GM21515 (cell line): ENCODE results near the gene ZNF593OS.

ENCODE experiments used
- ATAC-seq: cut with Tn5 transposase; IDR thresholded peaks from one replicate; pipeline ENCODE4 v1.9.1; 2021; ENCODE audit not compliant: unreplicated experiment

ZNF593OS gene

GRCh38 chr1:26171084-26172072 lies at the start of gene ZNF593OS:
Gene ZNF593OS (minus strand): TSS chr1:26171832. CDS start chr1:26171661, 171 bp downstream.
- ATAC-seq, result no peak

DNA sequence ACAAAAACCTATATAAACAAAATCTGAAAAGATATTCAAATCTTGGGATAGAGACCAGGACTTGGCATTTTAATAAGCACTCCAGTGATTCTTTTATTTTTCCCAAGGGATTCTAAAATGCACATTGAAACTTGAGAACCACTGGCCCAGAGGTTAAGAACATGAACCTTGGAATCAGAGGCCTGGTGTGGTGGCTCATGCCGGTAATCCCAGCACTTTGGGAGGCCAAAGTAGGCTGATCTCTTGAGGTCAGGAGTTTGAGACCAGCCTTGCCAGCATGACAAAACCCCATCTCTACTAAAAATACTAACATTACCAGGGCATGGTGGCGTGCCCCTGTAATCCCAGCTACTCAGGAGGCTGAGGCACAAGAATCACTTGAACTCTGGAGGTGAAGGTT lies 49.5 kb upstream of the ZNF593OS start:
- no peak for ATAC-seq

GRCh38 chr1:26220199-26220912 lies 48.7 kb upstream of the ZNF593OS start:
- ATAC-seq, result no peak

GRCh38 chr1:26218906-26219494 lies 47.4 kb upstream of the ZNF593OS start:
- ATAC-seq, result no peak

- no peak for ATAC-seq
Observed at GRCh38 chr1:26215246-26215645, 43.6 kb upstream of the ZNF593OS start.

DNA sequence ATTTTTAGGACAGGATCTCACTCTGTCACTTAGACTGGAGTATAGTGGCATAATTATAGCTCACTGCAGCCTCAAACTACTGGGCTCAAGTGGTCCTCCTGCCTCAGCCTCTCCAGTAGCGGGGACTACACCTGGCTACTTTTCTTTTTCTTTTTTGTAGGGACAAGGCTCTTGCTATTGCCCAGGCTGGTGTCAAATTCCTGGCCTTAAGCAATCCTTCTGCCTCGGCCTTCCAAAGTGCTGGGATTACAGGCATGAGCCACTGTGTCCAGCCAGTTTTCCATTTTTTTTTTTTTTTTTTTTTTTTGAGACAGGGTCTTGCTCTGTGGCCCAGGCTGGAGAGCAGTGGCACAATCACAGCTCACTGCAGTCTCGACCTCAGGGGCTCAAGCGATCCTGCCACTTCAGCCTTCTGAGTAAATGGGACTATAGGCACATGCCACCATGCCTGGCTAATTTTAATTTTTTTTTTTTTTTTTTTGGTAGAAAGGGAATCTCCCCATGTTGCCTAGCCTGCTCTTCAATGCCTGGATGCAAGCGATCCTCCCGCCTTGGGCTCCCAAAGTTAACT lies 41.8 kb upstream of the ZNF593OS start:
- no peak for ATAC-seq

GRCh38 chr1:26212726-26213125 lies 41.1 kb upstream of the ZNF593OS start:
- ATAC-seq, result no peak

GRCh38 chr1:26210147-26210870 lies 38.7 kb upstream of the ZNF593OS start:
- no peak for ATAC-seq

- no peak for ATAC-seq
Observed at GRCh38 chr1:26203642-26204318, 32.1 kb upstream of the ZNF593OS start.

GRCh38 chr1:26200413-26200812 lies 28.8 kb upstream of the ZNF593OS start:
- no peak for ATAC-seq

GRCh38 chr1:26197813-26198212 lies 26.2 kb upstream of the ZNF593OS start:
- ATAC-seq, result no peak

DNA sequence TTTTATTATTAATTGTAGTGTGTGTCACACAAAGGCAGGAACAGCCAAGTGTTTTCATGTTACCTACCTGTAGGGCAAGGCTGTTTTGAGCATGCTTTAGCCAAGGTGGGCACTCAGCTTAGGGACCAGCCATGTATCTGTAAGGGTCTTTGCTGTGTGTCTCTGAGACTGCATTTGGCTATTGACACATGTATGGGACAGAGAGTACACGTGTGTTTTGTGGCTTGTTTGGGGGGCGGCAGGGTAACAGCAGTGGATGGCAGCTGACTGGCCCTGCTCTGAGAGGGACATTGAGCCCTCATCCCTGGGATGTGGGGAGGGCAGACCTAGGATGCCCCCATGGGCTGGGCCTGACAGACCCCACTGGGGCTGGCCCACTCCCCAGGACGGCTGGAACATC lies 25.7 kb upstream of the ZNF593OS start:
- ATAC-seq, result no peak

DNA sequence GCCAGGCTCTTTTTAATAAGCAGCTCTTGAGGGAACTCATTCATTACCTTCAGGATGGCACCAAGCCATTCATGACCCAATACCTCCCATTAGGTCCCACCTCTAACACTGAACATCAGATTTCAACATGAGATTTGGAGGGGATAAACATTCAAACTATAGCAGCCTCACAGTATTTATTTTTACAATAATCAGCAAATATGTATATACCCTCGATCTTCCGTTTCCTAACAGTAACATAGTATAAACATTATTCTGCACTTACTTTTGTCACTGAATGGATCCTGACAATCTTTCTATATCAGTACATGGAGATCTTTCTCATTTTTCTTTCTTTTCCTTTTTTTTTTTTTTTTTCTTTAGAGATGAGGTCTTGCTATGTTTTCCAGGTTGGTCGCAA lies 24.2 kb upstream of the ZNF593OS start:
- ATAC-seq, result no peak

- no peak for ATAC-seq
Observed at GRCh38 chr1:26191739-26192138, 20.1 kb upstream of the ZNF593OS start.

DNA sequence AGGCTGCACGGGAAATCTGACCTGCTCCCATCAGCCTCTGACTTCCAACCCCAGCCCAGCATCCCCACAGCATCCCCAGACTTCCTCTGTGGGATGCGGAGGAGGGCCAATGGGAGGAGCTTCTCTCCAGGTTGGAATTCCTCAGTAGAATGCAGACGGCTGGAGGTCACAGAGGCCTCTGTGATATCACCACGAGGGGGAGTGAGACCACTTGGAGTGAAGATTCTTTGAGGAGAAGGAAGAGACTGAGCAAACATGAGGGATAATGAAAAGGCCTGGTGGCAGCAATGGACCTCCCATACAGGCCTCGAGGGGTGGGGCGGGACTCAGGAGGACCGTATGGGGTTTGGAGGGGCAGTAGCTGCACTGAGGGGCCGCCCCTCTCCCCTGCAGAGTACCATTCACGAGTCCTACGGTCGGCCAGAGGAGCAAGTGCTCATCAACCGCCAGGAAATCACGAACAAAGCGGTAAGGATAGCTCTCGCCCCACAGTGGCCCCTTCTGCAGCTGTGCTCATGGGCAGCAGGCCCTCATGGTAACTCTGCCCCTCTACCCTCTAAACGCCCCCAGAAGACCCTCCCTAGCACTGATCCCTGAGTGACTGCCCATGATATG lies 18.8 kb upstream of the ZNF593OS start, which contains the start of gene CATSPER4:
CATSPER4 (plus strand) TSS at position 230 of the 615 bp plus-strand sequence; CDS start at position 256, 26 bp downstream.
- ATAC-seq, result no peak

- no peak for ATAC-seq
Observed at GRCh38 chr1:26189751-26190275, 18.2 kb upstream of the ZNF593OS start.

GRCh38 chr1:26189331-26189730 lies 17.7 kb upstream of the ZNF593OS start:
- ATAC-seq, result no peak

- no peak for ATAC-seq
Observed at GRCh38 chr1:26188477-26188876, 16.8 kb upstream of the ZNF593OS start.

DNA sequence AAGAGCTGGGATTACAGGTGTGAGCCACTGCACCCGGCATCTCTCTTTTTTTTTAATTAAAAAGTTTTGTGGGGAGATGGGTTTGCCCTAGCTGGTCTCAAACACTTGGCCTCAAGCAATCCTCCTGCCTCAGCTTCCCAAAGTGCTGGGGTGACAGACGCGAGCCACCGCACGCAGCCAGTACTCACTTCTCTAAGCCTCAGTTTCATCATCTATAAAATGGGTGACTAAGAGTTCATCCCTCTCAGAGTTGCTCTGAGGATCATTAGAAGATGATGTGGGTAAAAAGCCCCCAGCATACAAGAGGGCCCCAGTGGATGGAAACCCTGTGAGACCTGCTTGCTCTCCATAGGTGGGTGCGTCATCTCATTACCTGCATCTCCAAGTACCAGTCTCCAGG lies 16.2 kb upstream of the ZNF593OS start:
- no peak for ATAC-seq
